Stimulated activated CD4-positive, alpha-beta T cell treated with anti-CD3 and anti-CD28 coated beads, Interleukin-4, amount 100 ng/mL, for 1 hour (primary cell): Measurements from ENCODE around the gene ANKAR.
"Not testable (repeated sequence)": the region's sequence is repeated elsewhere in the genome, so short reads cannot be mapped to it uniquely, and the experiment has no call there.

Source experiments
- DNase-seq: peaks from one replicate; pipeline ENCODE4 v3.0.0-alpha.2; 2020

Gene ANKAR

DNA sequence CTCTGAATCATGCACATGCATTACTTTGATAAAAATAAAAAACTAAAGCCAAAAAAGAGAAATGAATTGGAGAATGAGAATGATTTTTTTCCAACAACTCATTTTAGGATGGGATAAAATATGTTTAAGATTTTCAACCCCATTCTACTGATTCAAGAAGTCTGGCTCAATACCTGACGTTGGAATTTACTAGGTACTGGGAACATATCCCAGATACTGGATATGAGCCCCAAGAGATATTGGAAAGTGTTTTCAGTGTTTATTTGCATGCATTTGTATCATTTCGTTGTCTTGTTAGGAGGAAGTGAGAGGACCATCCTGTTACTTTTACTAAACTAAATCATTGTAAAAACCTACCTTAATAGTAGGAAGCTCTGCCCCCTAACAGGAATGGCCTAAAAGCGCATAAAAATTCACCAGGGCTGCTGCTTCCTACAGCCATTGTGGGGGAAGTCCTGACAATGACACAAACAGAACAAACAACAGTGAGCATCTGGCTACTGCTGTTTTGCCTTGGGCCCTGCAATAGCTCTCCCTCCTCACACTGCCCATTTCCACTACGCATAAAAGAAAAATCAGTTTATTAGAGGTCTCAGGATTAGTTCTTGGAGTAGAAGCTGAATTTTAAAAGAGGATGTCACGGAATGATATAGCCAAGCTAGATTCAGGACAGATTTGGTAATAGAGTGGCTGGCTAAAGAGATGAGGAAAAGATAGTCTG lies 35.2 kb downstream of the ANKAR start:
- no peak for DNase-seq

DNA sequence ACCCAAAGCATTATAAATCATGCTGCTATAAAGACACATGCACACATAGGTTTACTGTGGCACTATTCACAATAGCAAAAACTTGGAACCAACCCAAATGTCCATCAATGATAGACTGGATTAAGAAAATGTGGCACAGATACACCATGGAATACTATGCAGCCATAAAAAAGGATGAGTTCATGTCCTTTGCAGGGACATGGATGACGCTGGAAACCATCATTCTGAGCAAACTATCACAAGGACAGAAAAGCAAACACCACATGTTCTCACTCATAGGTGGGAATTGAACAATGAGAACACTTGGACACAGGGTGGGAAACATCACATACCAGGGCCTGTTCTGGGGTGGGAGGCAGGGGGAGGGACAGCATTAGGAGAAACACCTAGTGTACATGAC lies 43.1 kb downstream of the ANKAR start:
- not testable (repeated sequence) for DNase-seq

DNA sequence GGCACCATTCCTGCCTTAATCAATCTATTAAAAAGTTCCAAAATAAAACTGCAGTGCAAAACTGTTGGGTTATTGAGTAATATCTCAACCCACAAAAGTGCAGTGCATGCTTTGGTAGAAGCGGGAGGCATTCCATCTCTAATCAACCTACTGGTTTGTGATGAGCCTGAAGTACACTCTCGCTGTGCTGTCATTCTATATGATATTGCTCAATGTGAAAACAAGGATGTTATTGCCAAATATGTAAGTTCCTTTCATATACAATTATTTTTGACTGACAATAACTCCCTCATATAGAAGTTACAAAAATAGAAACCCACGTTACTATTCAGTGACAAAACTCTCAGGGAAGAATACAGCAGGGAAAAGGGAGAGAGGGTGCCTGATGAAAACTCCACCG lies 45.1 kb downstream of the ANKAR start:
- no peak for DNase-seq

DNA sequence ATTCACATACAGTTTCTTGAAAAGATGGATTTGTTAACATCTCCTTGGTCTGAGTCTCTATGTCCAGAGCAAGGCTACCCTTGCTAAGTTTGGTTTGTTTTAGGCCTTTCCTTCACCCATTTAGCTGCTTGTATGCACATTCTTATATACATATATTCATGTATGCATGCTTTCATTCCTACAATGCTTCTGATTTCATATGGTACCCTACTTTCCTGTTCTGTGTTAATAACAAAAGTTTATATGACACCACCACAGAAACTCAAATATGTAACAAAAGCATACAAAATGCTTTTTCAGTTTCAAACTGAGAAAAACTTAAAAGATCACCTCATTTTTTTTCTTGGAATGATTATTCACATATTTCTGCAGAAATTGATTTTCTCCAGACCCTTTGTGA lies 48.7 kb downstream of the ANKAR start:
- DNase-seq = no peak
